ENCODE data around the gene GAB4.
"Not testable (repeated sequence)": the region's sequence is repeated elsewhere in the genome, so short reads cannot be mapped to it uniquely, and the experiment has no call there.

GAB4 gene

GRCh38 chr22:17007852-17008731 lies at the start of gene GAB4:
GAB4 (minus strand) TSS chr22:17008222; CDS start chr22:17008114, 108 bp downstream.
- no peak for DNase-seq

GRCh38 chr22:17056807-17057206 lies 48.8 kb upstream of the GAB4 start:
- DNase-seq, result no peak

GRCh38 chr22:17056058-17056457 lies 48.0 kb upstream of the GAB4 start:
- no peak for DNase-seq

- DNase-seq, result no peak
Observed at GRCh38 chr22:17047656-17048055, 39.6 kb upstream of the GAB4 start.

GRCh38 chr22:17046566-17047348 lies 38.7 kb upstream of the GAB4 start:
- DNase-seq, result no peak

- DNase-seq, result no peak
Observed at GRCh38 chr22:17043521-17043920, 35.5 kb upstream of the GAB4 start.

- DNase-seq, result not testable (repeated sequence)
Observed at GRCh38 chr22:17036842-17037711, 29.1 kb upstream of the GAB4 start.

- DNase-seq, result not testable (repeated sequence)
Observed at GRCh38 chr22:17035976-17036841, 28.2 kb upstream of the GAB4 start.

GRCh38 chr22:17035246-17035645 lies 27.2 kb upstream of the GAB4 start:
- DNase-seq, result no peak

GRCh38 chr22:17034532-17034931 lies 26.5 kb upstream of the GAB4 start:
- not testable (repeated sequence) for DNase-seq

- DNase-seq, result not testable (repeated sequence)
Observed at GRCh38 chr22:17032277-17032676, 24.3 kb upstream of the GAB4 start.

- DNase-seq, result not testable (repeated sequence)
Observed at GRCh38 chr22:17024380-17024779, 16.4 kb upstream of the GAB4 start.

GRCh38 chr22:17015552-17015951 lies 7.5 kb upstream of the GAB4 start:
- not testable (repeated sequence) for DNase-seq

- not testable (repeated sequence) for DNase-seq
Observed at GRCh38 chr22:17014101-17014440, 6.0 kb upstream of the GAB4 start.

- no peak for DNase-seq
Observed at GRCh38 chr22:17013396-17014100, 5.5 kb upstream of the GAB4 start.

- DNase-seq, result no peak
Observed at GRCh38 chr22:17012267-17012666, 4.2 kb upstream of the GAB4 start.

GRCh38 chr22:17009640-17010291 lies 1.7 kb upstream of the GAB4 start:
- no peak for DNase-seq

GRCh38 chr22:17007257-17007656 lies 765 bp downstream of the GAB4 start:
- DNase-seq, result no peak

GRCh38 chr22:16989915-16990314 lies 18.1 kb downstream of the GAB4 start:
- DNase-seq, result no peak

- no peak for DNase-seq
Observed at GRCh38 chr22:16988257-16988656, 19.8 kb downstream of the GAB4 start.

GRCh38 chr22:16987822-16988221 lies 20.2 kb downstream of the GAB4 start:
- no peak for DNase-seq
